Measurements from ENCODE around the gene HPCA. TPM values are rescaled to one million over a fixed set of nuclear protein-coding genes. Genes with fewer than 3 reads are reported as not detected.
A peak's percentile ranks its signal among the peaks of the same experiment; 100 is the strongest.

The HPCA gene
- total RNA-seq, 2 donors from 2014 or later, result not detected

DNA sequence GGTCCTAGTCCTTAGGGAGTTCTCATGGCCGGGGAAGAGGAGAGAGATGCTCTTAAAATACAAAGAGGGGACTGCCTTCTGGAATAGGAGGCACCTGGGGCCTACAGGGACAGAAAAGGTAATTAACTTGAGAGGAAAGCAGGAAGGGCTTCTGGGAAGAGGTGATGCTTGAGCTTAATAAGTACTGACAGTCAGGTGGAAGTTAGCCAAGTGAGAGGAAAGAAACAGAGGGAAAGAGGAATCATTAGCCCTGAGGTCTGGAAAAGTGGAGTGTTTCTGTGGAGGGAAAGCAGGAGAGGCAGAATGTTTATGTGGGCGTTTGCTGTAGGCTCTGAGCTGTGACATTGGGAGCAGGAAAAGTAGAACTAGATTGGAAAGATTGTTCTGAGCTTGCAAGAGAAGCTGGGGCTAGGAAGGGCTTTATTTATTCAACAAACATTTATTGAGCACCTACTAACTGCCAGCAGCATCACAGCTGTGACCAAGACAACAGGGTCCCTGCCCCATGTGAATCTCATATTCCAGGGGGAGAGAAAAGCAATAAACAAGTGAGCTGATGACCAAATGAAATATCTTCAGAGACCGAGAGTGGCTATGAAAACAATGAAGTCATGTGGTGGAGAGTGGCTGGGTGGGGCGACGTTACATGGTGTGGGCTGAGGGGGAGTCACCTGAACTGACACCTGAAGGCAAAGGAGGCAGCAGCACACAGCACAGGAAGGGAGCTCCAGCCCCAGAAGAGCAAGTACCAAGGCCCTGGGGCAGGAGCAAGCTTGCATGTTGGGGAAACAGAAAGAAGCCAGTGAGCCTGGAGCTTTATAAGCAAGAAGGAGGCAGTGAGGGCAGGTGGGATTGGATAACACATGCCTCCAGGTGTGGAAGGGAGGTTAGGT lies 11.2 kb upstream of the HPCA start:
- Histone ChIP-seq H3K4me3 (no peak overlapping the region), H3K9me3 (no peaks in the 10 kb centered on the region), H3K27ac (no peak overlapping the region), H3K4me1 (peaks cover 15% of the 10 kb centered on the region), H3K27me3 (no peaks in the 10 kb centered on the region), H3K36me3 (replicated peaks in 1 of 2; ENCODE audit: insufficient read depth in 1 of 2, low read depth in 2 of 2) (no peaks in the 10 kb centered on the region)
- no peak for ATAC-seq
- 49 to 61% methylated on average over 5 of the region's 5 CpGs for WGBS, 2 donors
- intact Hi-C loops (cut with DNase I), result loop anchor here (10.0 kb wide), 1 partner anchor 160 kb away; no protein-coding TSS in a partner anchor
- no peak for DNase-seq
- TF ChIP-seq CTCF (IDR thresholded peaks at IDR 0.05), result no peak
- no peak for TF ChIP-seq POLR2A (IDR thresholded peaks at IDR 0.05)

- ATAC-seq (peak; percentile 68), DNase-seq (peak; percentile 71 to 81 (median 73))
- H3K4me3 ChIP-seq, result no peak overlapping the region
- no peaks in the 10 kb centered on the region for H3K27me3 ChIP-seq
- H3K36me3 ChIP-seq (replicated peaks in 1 of 2; ENCODE audit: insufficient read depth in 1 of 2, low read depth in 2 of 2), result no peaks in the 10 kb centered on the region
- WGBS, 2 donors, result 19 to 36% methylated on average over 5 to 15 of the region's 16 CpGs
- peaks cover 10% of the 10 kb centered on the region for H3K4me1 ChIP-seq
- TF ChIP-seq CTCF (IDR thresholded peaks at IDR 0.05) (peak; percentile 62 to 89 (median 83)), POLR2A (IDR thresholded peaks at IDR 0.05) (no peak)
- H3K9me3 ChIP-seq, result no peaks in the 10 kb centered on the region
- intact Hi-C loops (cut with DNase I), result loop anchor here (10.0 kb wide), 1 partner anchor 162 kb away; no protein-coding TSS in a partner anchor
- H3K27ac ChIP-seq, result no peak overlapping the region
Measured at GRCh38 chr1:32876341-32877210, 9.7 kb upstream of the HPCA start.

DNA sequence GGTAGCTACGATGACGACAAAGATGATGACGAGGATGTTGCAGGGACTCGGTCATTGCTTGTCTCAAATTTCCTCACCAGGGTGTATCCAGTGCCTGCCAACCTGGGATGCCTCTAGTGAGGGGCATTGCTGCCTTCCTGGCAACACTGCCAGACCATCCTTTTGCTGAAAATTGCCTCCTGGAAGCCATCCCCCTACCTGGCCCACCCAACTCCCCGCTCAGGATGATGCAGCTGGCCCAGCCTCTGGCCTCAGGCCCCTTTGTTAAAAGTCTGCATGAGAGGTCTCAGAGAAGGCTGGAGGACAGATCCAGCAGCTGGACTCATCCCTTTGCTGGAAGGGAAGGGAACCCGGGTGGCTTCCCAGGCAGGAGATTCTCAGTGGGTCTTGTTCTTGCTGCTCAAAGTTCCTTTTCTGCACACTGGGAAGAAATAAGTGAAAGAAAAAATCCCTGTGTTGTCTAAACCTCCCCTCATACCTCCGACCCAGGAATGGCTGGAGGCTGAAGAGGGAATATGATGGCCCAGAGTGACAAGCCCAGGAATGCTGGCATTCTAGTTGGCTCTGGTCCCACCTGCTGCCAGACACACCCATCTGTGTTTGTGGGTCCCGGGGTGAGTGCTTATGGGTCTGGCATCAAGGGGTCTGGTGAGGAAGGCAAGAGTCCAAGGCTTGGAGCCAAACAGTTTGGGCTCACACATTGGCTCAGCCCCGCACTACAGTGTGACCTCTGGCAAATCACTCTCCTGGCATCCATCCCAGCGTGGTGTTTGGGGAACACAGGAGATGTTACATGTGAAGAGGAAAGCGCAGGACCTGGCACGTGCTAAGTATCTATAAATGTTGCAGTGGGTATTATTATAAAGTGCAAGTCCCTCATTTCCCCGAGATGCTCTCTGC lies 8.8 kb upstream of the HPCA start:
- WGBS, 2 donors, result 70 to 76% methylated on average over 11 to 13 of the region's 13 CpGs
- H3K9me3 ChIP-seq, result no peaks in the 10 kb centered on the region
- intact Hi-C loops (cut with DNase I), result loop anchor here (10.0 kb wide), 1 partner anchor 163 kb away; no protein-coding TSS in a partner anchor
- TF ChIP-seq CTCF (IDR thresholded peaks at IDR 0.05) (no peak), POLR2A (IDR thresholded peaks at IDR 0.05) (no peak)
- no peaks in the 10 kb centered on the region for H3K27me3 ChIP-seq
- peaks cover 17% of the 10 kb centered on the region for H3K4me1 ChIP-seq
- H3K27ac ChIP-seq, result no peak overlapping the region
- no peak for ATAC-seq
- DNase-seq, result no peak
- no peak overlapping the region for H3K4me3 ChIP-seq
- H3K36me3 ChIP-seq (replicated peaks in 1 of 2; ENCODE audit: insufficient read depth in 1 of 2, low read depth in 2 of 2), result no peaks in the 10 kb centered on the region

GRCh38 chr1:32878183-32878582 lies 8.1 kb upstream of the HPCA start:
- no peaks in the 10 kb centered on the region for H3K27me3 ChIP-seq
- H3K4me3 ChIP-seq, result no peak overlapping the region
- TF ChIP-seq POLR2A (IDR thresholded peaks at IDR 0.05) (no peak), CTCF (IDR thresholded peaks at IDR 0.05) (no peak)
- no peak overlapping the region for H3K27ac ChIP-seq
- DNase-seq (no peak), ATAC-seq (no peak)
- intact Hi-C loops (cut with DNase I), result loop anchor here (10.0 kb wide), 1 partner anchor 163 kb away; no protein-coding TSS in a partner anchor
- H3K9me3 ChIP-seq, result no peaks in the 10 kb centered on the region
- peaks cover 17% of the 10 kb centered on the region for H3K4me1 ChIP-seq
- 74 to 78% methylated on average over 3 to 6 of the region's 6 CpGs for WGBS, 2 donors
- no peaks in the 10 kb centered on the region for H3K36me3 ChIP-seq (replicated peaks in 1 of 2; ENCODE audit: insufficient read depth in 1 of 2, low read depth in 2 of 2)
